Tongue (tissue), 1 donor: ENCODE measurements around the gene PMFBP1. TPM values are rescaled to one million over a fixed set of nuclear protein-coding genes. Genes with fewer than 3 reads are reported as not detected.

Experiments used
- total RNA-seq: library from RNA; depleted of rRNA; stranded (reverse); fragments of >200 nt; gene quantifications from one replicate; pipeline ENCODE4 v1.2.3, GENCODE V29; 2014

The PMFBP1 gene
- total RNA-seq, 1 donor from 2014 or later = 8.1 TPM

Other genes with a start within 250 kb of the PMFBP1 start
- 0.10 TPM for gene PKD1L3, start 171.8 kb downstream of the PMFBP1 start, total RNA-seq
- 8.7 TPM for gene DHODH, start 163.4 kb downstream of the PMFBP1 start, total RNA-seq
- 2.4 TPM for gene HP, start 117.7 kb downstream of the PMFBP1 start, total RNA-seq
- not detected for gene HPR, start 108.9 kb downstream of the PMFBP1 start, total RNA-seq
- gene TXNL4B, start 78.5 kb downstream of the PMFBP1 start, total RNA-seq = 8.2 TPM
- 54.2 TPM for gene DHX38, start 78.3 kb downstream of the PMFBP1 start, total RNA-seq